ENCODE data around the gene MCC.

MCC gene

DNA sequence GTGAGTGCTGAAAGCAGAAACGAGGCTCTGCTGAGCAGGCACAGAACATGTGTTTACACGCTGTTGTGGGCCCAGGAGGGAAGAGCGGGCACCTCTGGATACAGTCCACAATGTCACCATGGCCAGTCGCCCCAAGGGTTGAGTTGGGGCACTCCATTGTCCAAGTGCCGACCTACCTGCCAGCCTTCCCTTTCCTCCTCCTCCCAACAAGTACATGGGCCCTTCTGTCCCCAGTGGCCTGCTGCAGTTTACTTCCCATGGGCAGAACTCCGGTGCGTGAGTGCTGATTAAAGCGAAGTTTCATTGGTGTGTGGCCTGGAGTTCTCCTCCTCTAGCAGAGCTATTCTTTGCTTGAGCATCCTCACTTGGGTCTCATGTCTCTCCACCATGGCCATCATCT is 461.2 kb downstream of the MCC start (continued):
- TF ChIP-seq ZFP69B (tag by site-specific recombination; IDR thresholded peaks at IDR 0.05) (no peak), ZXDB (tag by site-specific recombination; IDR thresholded peaks at IDR 0.05) (no peak), ZNF423 (tag by site-specific recombination; IDR thresholded peaks at IDR 0.05) (no peak)

- POLR2A ChIA-PET = no interaction called here
- CTCF ChIA-PET = interaction anchor here (0.6 to 2.0 kb wide), 4 partner anchors 18 to 311 kb away, joined by 3 to 7 read pairs (median 4); no protein-coding TSS in a partner anchor
- Histone ChIP-seq H3K4me3 (ENCODE audit: low read depth, low read length) (no peak overlapping the region), H3K36me3 (ENCODE audit: control insufficient read depth in 2 of 2, insufficient read depth in 1 of 2, low read length in 2 of 2) (peaks cover 9 to 60% of the 10 kb centered on the region in 2 experiments), H3K4me1 (ENCODE audit: control insufficient read depth, insufficient read depth, low read length) (peaks cover 5% of the 10 kb centered on the region), H3K27ac (ENCODE audit: extremely low read depth, low read depth, low read length) (no peak overlapping the region), H3K9me3 (ENCODE audit: control insufficient read depth, insufficient read depth, low read depth, low read length) (no peaks in the 10 kb centered on the region)
- TF ChIP-seq ZNF560 (tag by site-specific recombination; IDR thresholded peaks at IDR 0.05; ENCODE audit: borderline replicate concordance) = no peak
- no peak for TF ChIP-seq ZNF433 (tag by site-specific recombination; IDR thresholded peaks at IDR 0.05; ENCODE audit: low read depth)
- TF ChIP-seq KLF7 (tag by site-specific recombination; IDR thresholded peaks at IDR 0.05; ENCODE audit: borderline replicate concordance) = no peak
- TF ChIP-seq, protein P1, sequence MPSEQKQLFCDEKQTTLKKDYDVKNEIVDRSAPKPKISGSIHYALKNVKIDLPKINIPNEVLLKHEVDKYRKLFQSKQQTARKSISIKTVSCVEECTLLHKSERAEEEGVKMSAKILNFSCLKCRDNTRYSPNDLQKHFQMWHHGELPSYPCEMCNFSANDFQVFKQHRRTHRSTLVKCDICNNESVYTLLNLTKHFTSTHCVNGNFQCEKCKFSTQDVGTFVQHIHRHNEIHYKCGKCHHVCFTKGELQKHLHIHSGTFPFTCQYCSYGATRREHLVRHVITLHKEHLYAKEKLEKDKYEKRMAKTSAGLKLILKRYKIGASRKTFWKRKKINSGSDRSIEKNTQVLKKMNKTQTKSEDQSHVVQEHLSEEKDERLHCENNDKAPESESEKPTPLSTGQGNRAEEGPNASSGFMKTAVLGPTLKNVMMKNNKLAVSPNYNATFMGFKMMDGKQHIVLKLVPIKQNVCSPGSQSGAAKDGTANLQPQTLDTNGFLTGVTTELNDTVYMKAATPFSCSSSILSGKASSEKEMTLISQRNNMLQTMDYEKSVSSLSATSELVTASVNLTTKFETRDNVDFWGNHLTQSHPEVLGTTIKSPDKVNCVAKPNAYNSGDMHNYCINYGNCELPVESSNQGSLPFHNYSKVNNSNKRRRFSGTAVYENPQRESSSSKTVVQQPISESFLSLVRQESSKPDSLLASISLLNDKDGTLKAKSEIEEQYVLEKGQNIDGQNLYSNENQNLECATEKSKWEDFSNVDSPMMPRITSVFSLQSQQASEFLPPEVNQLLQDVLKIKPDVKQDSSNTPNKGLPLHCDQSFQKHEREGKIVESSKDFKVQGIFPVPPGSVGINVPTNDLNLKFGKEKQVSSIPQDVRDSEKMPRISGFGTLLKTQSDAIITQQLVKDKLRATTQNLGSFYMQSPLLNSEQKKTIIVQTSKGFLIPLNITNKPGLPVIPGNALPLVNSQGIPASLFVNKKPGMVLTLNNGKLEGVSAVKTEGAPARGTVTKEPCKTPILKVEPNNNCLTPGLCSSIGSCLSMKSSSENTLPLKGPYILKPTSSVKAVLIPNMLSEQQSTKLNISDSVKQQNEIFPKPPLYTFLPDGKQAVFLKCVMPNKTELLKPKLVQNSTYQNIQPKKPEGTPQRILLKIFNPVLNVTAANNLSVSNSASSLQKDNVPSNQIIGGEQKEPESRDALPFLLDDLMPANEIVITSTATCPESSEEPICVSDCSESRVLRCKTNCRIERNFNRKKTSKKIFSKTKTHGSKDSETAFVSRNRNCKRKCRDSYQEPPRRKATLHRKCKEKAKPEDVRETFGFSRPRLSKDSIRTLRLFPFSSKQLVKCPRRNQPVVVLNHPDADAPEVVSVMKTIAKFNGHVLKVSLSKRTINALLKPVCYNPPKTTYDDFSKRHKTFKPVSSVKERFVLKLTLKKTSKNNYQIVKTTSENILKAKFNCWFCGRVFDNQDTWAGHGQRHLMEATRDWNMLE (tag by site-specific recombination; conservative IDR thresholded peaks at IDR 0.05; ENCODE audit: low read depth) = no peak
- TF ChIP-seq ZNF335 (tag by site-specific recombination; conservative IDR thresholded peaks at IDR 0.05) = no peak
- TF ChIP-seq ZNF529 (tag by site-specific recombination; IDR thresholded peaks at IDR 0.05; ENCODE audit: insufficient replicate concordance) = no peak
- no peak for TF ChIP-seq ZBTB26 (tag by site-specific recombination; optimal IDR thresholded peaks at IDR 0.05)
- TF ChIP-seq ZNF416 (tag by site-specific recombination; IDR thresholded peaks at IDR 0.05) = no peak
- no peak for TF ChIP-seq ZSCAN5A (tag by site-specific recombination; IDR thresholded peaks at IDR 0.05)
- no peak for TF ChIP-seq ZNF175 (tag by site-specific recombination; IDR thresholded peaks at IDR 0.05)
- no peak for TF ChIP-seq HOXA7 (CRISPR knock-in tag; IDR thresholded peaks at IDR 0.05; ENCODE audit: borderline replicate concordance)
These were observed 462.0 kb downstream of the MCC start for GRCh38 chr5:113026211-113026610.

DNA sequence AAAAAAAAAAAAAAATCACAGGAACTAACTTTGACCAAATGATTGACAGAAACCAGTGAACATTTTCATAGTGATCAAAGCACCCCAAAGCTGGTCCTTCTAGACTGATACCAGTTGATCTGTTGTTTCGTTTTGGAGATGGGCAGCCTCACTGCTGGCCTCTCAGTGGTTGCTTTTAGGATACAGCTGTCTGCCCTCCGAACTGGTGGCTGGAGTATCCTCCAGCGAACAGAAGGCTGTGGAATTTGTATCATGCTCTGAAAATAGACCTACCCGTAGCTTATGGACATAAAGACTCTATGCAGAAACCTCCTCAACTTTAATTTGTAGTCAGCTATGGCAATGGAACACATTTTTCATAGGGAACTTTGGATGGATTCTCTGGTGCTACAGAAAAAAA is 462.7 kb downstream of the MCC start:
- ChIA-PET POLR2A (no interaction called here), CTCF (interaction anchor here (1.4 to 2.0 kb wide), 2 partner anchors 29 to 311 kb away, joined by 4 to 7 read pairs; no protein-coding TSS in a partner anchor)
- H3K27ac ChIP-seq (ENCODE audit: extremely low read depth, low read depth, low read length) = no peak overlapping the region
- TF ChIP-seq SCRT2 (tag by site-specific recombination; IDR thresholded peaks at IDR 0.05) = no peak
- no peak for TF ChIP-seq ZNF335 (tag by site-specific recombination; conservative IDR thresholded peaks at IDR 0.05)
- peaks cover 12 to 63% of the 10 kb centered on the region in 2 experiments for H3K36me3 ChIP-seq (ENCODE audit: control insufficient read depth in 2 of 2, insufficient read depth in 1 of 2, low read length in 2 of 2)
- H3K4me1 ChIP-seq (ENCODE audit: control insufficient read depth, insufficient read depth, low read length) = peaks cover 5% of the 10 kb centered on the region
- no peak overlapping the region for H3K4me3 ChIP-seq (ENCODE audit: low read depth, low read length)
- no peaks in the 10 kb centered on the region for H3K9me3 ChIP-seq (ENCODE audit: control insufficient read depth, insufficient read depth, low read depth, low read length)
